A549 (cell line): ENCODE measurements around the gene TCTN3. TPM values are rescaled to one million over a fixed set of nuclear protein-coding genes. Genes with fewer than 3 reads are reported as not detected.

Experiments
- ATAC-seq, 2 experiments: fragments of 200-7000 bp in 1 of 2; fragments of >200 bp in 1 of 2; cut with Nextera tagmentation in 1 of 2; cut with Tn5 transposase in 1 of 2; 3 replicates each; pipeline versions ENCODE4 v1.8.0 to v1.9.1; 2018 to 2020; ENCODE audit warnings: mild to moderate bottlenecking in 1 of 2, moderate library complexity in 1 of 2
- CTCF ChIA-PET: fragments of 300-600 bp; sonication (Branson Sonifier 250); formaldehyde crosslinking; extraction: SDS; loops from one replicate; lab custom pipeline; 2021; ENCODE audit warnings: antibody characterized with exemption, inconsistent platforms; lab: Yijun Ruan, JAX
- POLR2A ChIA-PET: fragments of 350-600 bp; formaldehyde crosslinking; extraction: SDS; loops from one replicate; lab custom pipeline; 2021; ENCODE audit warnings: antibody characterized with exemption, inconsistent platforms; lab: Yijun Ruan, JAX
- DNase-seq, 2 experiments: peaks; one replicate each; pipeline versions ENCODE4 v3.0.0 to v3.0.0-alpha.2; 2011 to 2016; ENCODE audit warnings: low read depth in 1 of 2, low spot score in 1 of 2
- FAIRE-seq: peaks from 2 replicates; lab custom pipeline; 2011; peaks lifted over from hg19 to GRCh38; lab: Jason Lieb, UNC
- H3K27ac ChIP-seq, 2 experiments: fragments of >200 bp; sonication (Bioruptor Twin); formaldehyde crosslinking; 3 replicates each; pipeline ENCODE4 v1.5.1; 2016 to 2017
- H3K4me1 ChIP-seq: fragments of >200 bp; sonication (Bioruptor Twin); formaldehyde crosslinking; 3 replicates; pipeline ENCODE4 v1.6.1; 2016
- H3K4me2 ChIP-seq: fragments of >200 bp; sonication (Bioruptor Twin); formaldehyde crosslinking; 3 replicates; pipeline ENCODE4 v1.6.1; 2016
- H3K4me3 ChIP-seq: fragments of >200 bp; sonication (Bioruptor Twin); formaldehyde crosslinking; 3 replicates; pipeline ENCODE4 v1.5.1; 2016
- H3K9me3 ChIP-seq: fragments of >200 bp; sonication (Bioruptor Twin); formaldehyde crosslinking; 3 replicates; pipeline ENCODE4 v1.6.1; 2016
- ATOH8 ChIP-seq: fragments of 250-450 bp; sonication (Bioruptor Pico); IDR thresholded peaks from 2 replicates; pipeline ENCODE4 v1.5.0; 2020; ENCODE audit warnings: low read depth, mild to moderate bottlenecking, moderate library complexity
- BHLHE40 ChIP-seq: IDR thresholded peaks from 2 replicates; pipeline ENCODE4 v1.6.1; 2012; ENCODE audit warnings: low read depth, low read length, inconsistent platforms
- CHD2 ChIP-seq: fragments of 150-350 bp; IDR thresholded peaks from 2 replicates; pipeline ENCODE4 v1.6.1; 2014; ENCODE audit warnings: low read length; ENCODE audit not compliant: partially characterized antibody
- E2F6 ChIP-seq: IDR thresholded peaks from 2 replicates; pipeline ENCODE4 v1.6.1; 2012; ENCODE audit warnings: low read depth, borderline replicate concordance
- ESRRA ChIP-seq: fragments of 150-350 bp; IDR thresholded peaks from 2 replicates; pipeline ENCODE4 v1.6.1; 2014; ENCODE audit warnings: mild to moderate bottlenecking, low read length, borderline replicate concordance
- GATA3 ChIP-seq: IDR thresholded peaks from 2 replicates; pipeline ENCODE4 v1.6.1; 2012; ENCODE audit warnings: borderline replicate concordance
- HEYL ChIP-seq: fragments of 250-450 bp; sonication (Bioruptor Pico); IDR thresholded peaks from 2 replicates; pipeline ENCODE4 v1.8.0; 2021; ENCODE audit warnings: mild to moderate bottlenecking, moderate library complexity
- HMGXB4 ChIP-seq: fragments of 250-450 bp; sonication (Bioruptor Pico); IDR thresholded peaks from 2 replicates; pipeline ENCODE4 v1.5.0; 2021; ENCODE audit warnings: mild to moderate bottlenecking, moderate library complexity, borderline replicate concordance
- HOXB5 ChIP-seq: fragments of 250-450 bp; sonication (Bioruptor Pico); IDR thresholded peaks from 2 replicates; pipeline ENCODE4 v1.5.0; 2020; ENCODE audit warnings: mild to moderate bottlenecking, moderate library complexity
- MAFK ChIP-seq: fragments of 450-650 bp; IDR thresholded peaks from 2 replicates; pipeline ENCODE4 v1.6.1; 2014; ENCODE audit not compliant: partially characterized antibody
- NR3C1 ChIP-seq: fragments of >200 bp; sonication (Bioruptor Twin); formaldehyde crosslinking; IDR thresholded peaks from 3 replicates; pipeline ENCODE4 v1.6.1; 2017
- PHF8 ChIP-seq: fragments of 200-600 bp; sonication (generic); IDR thresholded peaks from 2 replicates; pipeline ENCODE4 v1.6.1; 2016; ENCODE audit warnings: low read depth, mild to moderate bottlenecking, antibody characterized with exemption, moderate library complexity, borderline replicate concordance
- POLR2AphosphoS2 ChIP-seq: conservative IDR thresholded peaks from 2 replicates; pipeline ENCODE4 v1.6.1; 2012; ENCODE audit warnings: low read length, improper control_type of control experiment, inconsistent platforms
- SMC3 ChIP-seq: fragments of >200 bp; sonication (Bioruptor Twin); formaldehyde crosslinking; IDR thresholded peaks from 3 replicates; pipeline ENCODE4 v1.6.1; 2018; ENCODE audit warnings: inconsistent platforms
- SREBF2 ChIP-seq: fragments of 450-650 bp; IDR thresholded peaks from 2 replicates; pipeline ENCODE4 v1.6.1; 2014; ENCODE audit warnings: mild to moderate bottlenecking, moderate library complexity
- TFCP2L1 ChIP-seq: fragments of 250-450 bp; sonication (Bioruptor Pico); IDR thresholded peaks from 2 replicates; pipeline ENCODE4 v1.5.0; 2021; ENCODE audit warnings: mild to moderate bottlenecking
- TP53 ChIP-seq: fragments of 250-450 bp; sonication (Bioruptor Pico); IDR thresholded peaks from 2 replicates; pipeline ENCODE4 v1.5.0; 2021; ENCODE audit warnings: mild to moderate bottlenecking, moderate library complexity
- ZFP36 ChIP-seq: fragments of 450-650 bp; IDR thresholded peaks from 2 replicates; pipeline ENCODE4 v1.6.1; 2014; ENCODE audit warnings: borderline replicate concordance; ENCODE audit not compliant: partially characterized antibody
- ZNF302 ChIP-seq: fragments of 250-450 bp; sonication (Bioruptor Pico); IDR thresholded peaks from 2 replicates; pipeline ENCODE4 v1.9.0; 2021; ENCODE audit warnings: inconsistent platforms, mild to moderate bottlenecking, moderate library complexity
- ZSCAN20 ChIP-seq: fragments of 250-450 bp; sonication (Bioruptor Pico); IDR thresholded peaks from 2 replicates; pipeline ENCODE4 v1.8.0; 2022; ENCODE audit warnings: mild to moderate bottlenecking, moderate library complexity
- WGBS: methylation state at CpG from one replicate; pipeline ENCODE4 v1.1.6; 2017; ENCODE audit errors: missing lambda C conversion rate; 5-methylcytosine and 5-hydroxymethylcytosine counted together
- polyA plus RNA-seq, 4 experiments: library from polyadenylated mRNA; depleted of rRNA in 3 of 4; stranded (reverse); fragments of >200 nt; fragmentation: RNase III in 1 of 4; extraction: RNeasy Plus Mini Kit Qiagen cat#74134 plus additional on column Dnase treatment in 1 of 4; gene quantifications; 2 replicates in 3 of 4; 3 replicates in 1 of 4; pipeline ENCODE4 v1.2.3, GENCODE V29; 2011 to 2017

The TCTN3 gene
- polyA plus RNA-seq, 2 of the 4 experiments (the other 2 are of a cell fraction), result 36.5 to 55.5 TPM

- CTCF ChIA-PET, result interaction anchor here (0.6 to 4.8 kb wide), 78 partner anchors 9 to 609 kb away, joined by 3 to 79 read pairs (median 4); partner anchors contain the start of genes ALDH18A1, CC2D2B, ENTPD1 and ZNF518A
- WGBS, result 10% methylated on average over 15 of the region's 15 CpGs
- peak in 1 of 2 experiments; percentile 25 for DNase-seq
- Histone ChIP-seq H3K27ac (peak overlapping the region; percentile 82 to 93), H3K4me1 (peaks cover 17% of the 10 kb centered on the region; the same call in 2 of the 3 replicates), H3K4me2 (peak overlapping the region; percentile 95), H3K4me3 (peak overlapping the region; percentile 82), H3K9me3 (no peaks in the 10 kb centered on the region)
- ATAC-seq, result peak; percentile 2 to 5; a peak in 5 of 6 replicates
- POLR2A ChIA-PET, result interaction anchor here (0.6 to 1.0 kb wide), 6 partner anchors 14 to 363 kb away, joined by 3 to 5 read pairs (median 4); partner anchors contain the start of genes ALDH18A1 and CCNJ
- TF ChIP-seq ZFP36, result no peak
- TF ChIP-seq GATA3, result no peak
- no peak for TF ChIP-seq ESRRA
- 0 out of 2 replicates have a peak, but pooled peaks have one; percentile 16 for TF ChIP-seq TFCP2L1 (CRISPR knock-in tag)
- no peak for TF ChIP-seq SREBF2
- 0 out of 2 replicates have a peak, but pooled peaks have one; percentile 38 for TF ChIP-seq TP53 (CRISPR knock-in tag)
- no peak for TF ChIP-seq HEYL
- FAIRE-seq, result no peak
These were observed 558 bp downstream of the TCTN3 start for GRCh38 chr10:95693071-95693667.

GRCh38 chr10:95691281-95691680 is 2.4 kb downstream of the TCTN3 start:
- no peak overlapping the region for H3K27ac ChIP-seq
- ChIA-PET CTCF (interaction anchor here (0.6 to 4.8 kb wide), 2 partner anchors 152 to 369 kb away, joined by 4 to 79 read pairs; no protein-coding TSS in a partner anchor), POLR2A (no interaction called here)
- FAIRE-seq (no peak), ATAC-seq (no peak), DNase-seq (no peak)
- no peak overlapping the region for H3K4me3 ChIP-seq
- H3K4me2 ChIP-seq, result no peak overlapping the region
- no peaks in the 10 kb centered on the region for H3K9me3 ChIP-seq
- 96% methylated on average over 2 of the region's 2 CpGs for WGBS
- TF ChIP-seq MAFK, result no peak
- no peak for TF ChIP-seq HMGXB4 (CRISPR knock-in tag)
- TF ChIP-seq CHD2, result no peak
- no peak for TF ChIP-seq SMC3
- H3K4me1 ChIP-seq, result peaks cover 17% of the 10 kb centered on the region; the same call in 2 of the 3 replicates

GRCh38 chr10:95688648-95689047 is 5.1 kb downstream of the TCTN3 start:
- WGBS, result 92% methylated on average over 2 of the region's 2 CpGs
- H3K4me2 ChIP-seq, result no peak overlapping the region
- no peak overlapping the region for H3K27ac ChIP-seq
- TF ChIP-seq ATOH8 (no peak), CHD2 (no peak), POLR2AphosphoS2 (no peak), TFCP2L1 (CRISPR knock-in tag) (no peak), PHF8 (no peak), ZSCAN20 (CRISPR knock-in tag) (no peak), BHLHE40 (no peak), NR3C1 (no peak), TP53 (CRISPR knock-in tag) (no peak), SMC3 (no peak), ZNF302 (no peak), SREBF2 (no peak), ESRRA (no peak), HOXB5 (no peak), E2F6 (no peak)
- no peak overlapping the region for H3K4me3 ChIP-seq
- ChIA-PET CTCF (no interaction called here), POLR2A (no interaction called here)
- no peaks in the 10 kb centered on the region for H3K9me3 ChIP-seq
- peaks cover 14% of the 10 kb centered on the region; the same call in 1 of the 3 replicates for H3K4me1 ChIP-seq
- DNase-seq, result no peak
- FAIRE-seq, result no peak
- no peak for ATAC-seq
